ENCODE measurements around the gene RELN.
"Not testable (repeated sequence)": the region's sequence is repeated elsewhere in the genome, so short reads cannot be mapped to it uniquely, and the experiment has no call there.

The RELN gene

DNA sequence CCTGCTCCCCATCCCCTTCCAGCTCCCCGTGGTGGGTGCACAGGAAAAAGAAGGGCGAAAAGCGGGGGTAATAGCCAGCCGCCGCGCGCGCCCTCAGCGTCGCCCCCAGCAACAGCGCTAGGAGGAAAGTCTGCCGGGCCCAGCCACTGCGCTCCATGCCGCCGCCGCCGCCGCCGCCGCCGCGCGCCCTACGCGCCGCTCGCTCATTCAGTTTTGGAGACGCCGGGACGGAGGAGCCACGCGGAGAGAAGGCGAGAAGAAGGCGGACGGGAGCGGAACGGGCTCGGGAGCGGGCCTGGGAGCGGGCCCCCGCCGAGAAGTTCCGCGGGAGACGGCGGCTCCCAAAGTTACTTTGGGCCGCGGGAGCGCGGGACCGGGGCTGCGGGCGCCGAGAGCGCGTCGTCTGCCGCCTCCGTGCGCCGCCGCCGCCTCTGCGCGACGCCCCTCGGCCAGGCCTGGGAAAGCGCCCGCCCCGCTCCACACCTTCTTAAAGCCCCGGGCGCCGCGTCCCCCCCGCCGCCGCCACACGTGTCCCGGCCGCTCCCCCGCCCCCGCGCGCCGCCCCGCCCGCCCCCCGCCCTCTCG is at the start of gene RELN:
Gene RELN (minus strand): TSS at position 459 of the 585 bp plus-strand sequence. CDS start 302 bp downstream, at position 157.
- DNase-seq (ENCODE audit: low spot score), result no peak

GRCh38 chr7:104038136-104038535 is 48.7 kb upstream of the RELN start:
- no peak for DNase-seq (ENCODE audit: low spot score)

DNA sequence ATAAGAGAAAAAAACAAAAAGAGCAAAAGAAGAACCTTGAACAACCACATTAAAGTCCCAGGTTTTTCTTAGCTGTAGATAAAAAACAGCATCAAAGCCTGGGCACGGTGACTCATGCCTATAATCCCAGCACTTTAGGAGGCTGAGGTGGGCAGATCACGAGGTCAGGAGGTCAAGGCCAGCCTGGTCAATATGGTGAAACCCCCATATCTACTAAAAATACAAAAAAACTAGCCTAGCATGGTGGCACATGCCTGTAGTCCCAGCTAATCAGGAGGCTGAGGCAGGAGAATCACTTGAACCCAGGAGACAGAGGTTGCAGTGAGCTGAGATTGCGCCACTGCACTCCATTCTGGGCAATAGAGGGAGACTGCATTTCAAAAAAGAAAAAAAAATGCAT is 47.4 kb upstream of the RELN start:
- not testable (repeated sequence) for DNase-seq (ENCODE audit: low spot score)

- no peak for DNase-seq (ENCODE audit: low spot score)
Observed at GRCh38 chr7:104035351-104035750, 45.9 kb upstream of the RELN start.

GRCh38 chr7:104034679-104035078 is 45.2 kb upstream of the RELN start:
- no peak for DNase-seq (ENCODE audit: low spot score)

- no peak for DNase-seq (ENCODE audit: low spot score)
Observed at GRCh38 chr7:104033837-104034236, 44.4 kb upstream of the RELN start.

- no peak for DNase-seq (ENCODE audit: low spot score)
Observed at GRCh38 chr7:104032486-104032885, 43.0 kb upstream of the RELN start.

DNA sequence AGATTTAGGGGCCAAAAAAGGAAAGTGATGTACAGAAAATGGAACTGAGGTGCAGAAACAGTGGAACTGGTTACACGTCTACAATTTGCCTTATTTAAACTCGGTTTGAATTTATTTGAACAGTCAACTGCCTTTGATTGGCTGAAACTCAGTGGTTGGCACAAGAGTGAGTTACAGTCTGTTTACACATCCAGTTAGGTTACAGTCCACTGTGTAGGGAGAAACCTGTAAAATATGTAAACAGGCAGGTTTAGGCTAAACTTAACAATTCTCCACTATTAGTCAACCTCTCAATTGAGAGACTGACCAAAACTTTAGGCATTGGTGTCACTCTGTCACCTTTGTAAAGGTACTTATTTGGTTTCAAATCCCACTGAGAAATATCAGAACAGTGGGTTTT is 40.3 kb upstream of the RELN start:
- no peak for DNase-seq (ENCODE audit: low spot score)

GRCh38 chr7:104024632-104025031 is 35.2 kb upstream of the RELN start:
- DNase-seq (ENCODE audit: low spot score), result no peak

DNA sequence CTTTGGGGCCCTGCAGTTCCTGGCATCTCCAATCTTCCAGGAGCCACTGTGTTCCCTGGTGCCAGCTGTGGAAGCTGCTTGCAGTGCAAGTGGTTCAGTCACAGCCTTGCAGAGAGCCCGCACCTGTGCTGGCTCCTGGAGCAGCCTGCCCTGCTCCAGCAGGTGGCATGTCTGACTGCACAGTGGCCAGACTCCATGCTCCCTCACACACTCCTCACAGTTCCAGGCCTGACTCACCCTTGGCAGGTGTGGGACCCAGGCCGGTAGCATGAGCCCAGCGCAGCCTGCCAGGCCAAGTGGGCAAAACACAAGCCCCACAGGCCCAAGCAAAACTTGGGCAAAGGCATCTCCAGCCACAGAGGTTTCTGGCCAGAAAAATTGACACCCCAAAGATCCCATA is 33.6 kb upstream of the RELN start:
- no peak for DNase-seq (ENCODE audit: low spot score)

DNA sequence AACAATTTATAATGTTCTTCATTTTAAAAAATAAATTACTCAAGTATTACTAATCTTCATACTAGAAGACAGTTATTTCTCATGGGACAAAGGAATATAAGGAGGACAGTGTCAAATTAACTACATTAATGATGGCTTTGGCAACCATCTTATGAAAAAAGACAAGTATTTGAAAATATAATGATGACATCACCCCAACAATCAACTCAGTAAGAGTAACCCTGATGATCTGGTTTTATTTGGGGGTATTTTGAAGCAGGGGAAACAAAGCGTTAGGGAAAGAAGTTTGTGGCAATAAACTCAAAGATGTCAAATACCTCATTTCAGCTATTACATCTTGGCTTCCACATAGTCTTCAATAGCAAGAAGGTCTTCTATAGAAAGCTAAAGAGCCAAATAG is 29.0 kb upstream of the RELN start:
- DNase-seq (ENCODE audit: low spot score), result no peak

DNA sequence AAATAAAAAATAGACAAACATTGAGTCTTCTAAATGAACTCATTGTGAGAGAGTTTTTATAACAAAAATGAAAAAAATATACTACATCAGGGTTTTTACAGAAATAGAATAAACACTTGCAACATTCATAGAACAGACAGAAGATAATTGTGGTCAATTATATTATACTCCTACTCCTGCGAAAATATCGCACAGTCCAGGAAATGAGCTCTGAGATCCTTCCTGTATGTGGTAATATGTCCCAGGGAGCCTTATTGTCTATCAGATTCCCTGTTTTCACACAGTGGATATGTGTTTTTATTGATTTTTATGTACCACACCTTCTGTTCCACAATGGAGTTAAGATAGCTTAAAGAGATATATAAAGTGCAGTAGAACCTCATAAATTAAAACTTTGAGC is 27.5 kb upstream of the RELN start:
- no peak for DNase-seq (ENCODE audit: low spot score)

- DNase-seq (ENCODE audit: low spot score), result no peak
Observed at GRCh38 chr7:104012835-104013234, 23.4 kb upstream of the RELN start.

DNA sequence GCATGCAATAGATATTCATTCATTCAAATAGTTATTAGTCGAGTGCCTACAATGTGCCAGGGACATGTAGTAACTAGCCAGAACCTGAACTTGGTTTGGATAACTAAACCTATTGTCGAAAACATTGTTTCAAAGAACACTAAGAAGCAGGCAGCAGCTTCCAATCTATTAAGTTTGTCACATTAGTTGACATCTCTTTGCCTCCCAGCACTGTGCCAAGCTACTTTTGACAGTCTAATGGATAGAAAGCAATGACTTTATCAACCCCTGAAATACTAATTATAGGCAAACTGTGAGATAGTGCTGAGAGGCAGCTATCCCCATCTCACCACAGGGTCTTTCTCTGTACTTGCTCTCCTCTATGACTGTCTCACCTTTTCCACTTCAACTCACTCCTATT is 22.4 kb upstream of the RELN start:
- no peak for DNase-seq (ENCODE audit: low spot score)

GRCh38 chr7:104010052-104010909 is 20.8 kb upstream of the RELN start:
- DNase-seq (ENCODE audit: low spot score), result no peak

GRCh38 chr7:104008107-104008506 is 18.6 kb upstream of the RELN start:
- DNase-seq (ENCODE audit: low spot score), result no peak

GRCh38 chr7:104007614-104008013 is 18.2 kb upstream of the RELN start:
- DNase-seq (ENCODE audit: low spot score), result no peak

- DNase-seq (ENCODE audit: low spot score), result no peak
Observed at GRCh38 chr7:104005197-104005596, 15.7 kb upstream of the RELN start.

DNA sequence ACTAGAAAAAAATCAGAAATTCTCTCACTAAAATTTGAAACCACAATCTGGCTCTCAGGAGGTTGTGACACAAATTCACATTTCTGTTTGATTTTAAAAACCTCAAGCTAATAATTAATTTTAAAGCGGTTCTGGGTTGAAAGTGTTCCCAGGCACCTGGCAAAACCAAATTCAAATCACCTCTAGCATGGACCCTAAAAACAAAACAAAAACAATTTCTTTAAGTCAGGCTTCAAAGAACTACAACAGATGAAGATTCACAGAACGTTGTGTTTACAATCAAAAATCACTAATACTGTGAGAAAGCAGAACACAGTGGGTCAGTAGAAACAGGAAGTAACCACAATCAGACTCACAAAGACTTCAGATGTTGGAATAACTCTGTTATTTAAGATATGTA is 7.2 kb upstream of the RELN start:
- no peak for DNase-seq (ENCODE audit: low spot score)

DNA sequence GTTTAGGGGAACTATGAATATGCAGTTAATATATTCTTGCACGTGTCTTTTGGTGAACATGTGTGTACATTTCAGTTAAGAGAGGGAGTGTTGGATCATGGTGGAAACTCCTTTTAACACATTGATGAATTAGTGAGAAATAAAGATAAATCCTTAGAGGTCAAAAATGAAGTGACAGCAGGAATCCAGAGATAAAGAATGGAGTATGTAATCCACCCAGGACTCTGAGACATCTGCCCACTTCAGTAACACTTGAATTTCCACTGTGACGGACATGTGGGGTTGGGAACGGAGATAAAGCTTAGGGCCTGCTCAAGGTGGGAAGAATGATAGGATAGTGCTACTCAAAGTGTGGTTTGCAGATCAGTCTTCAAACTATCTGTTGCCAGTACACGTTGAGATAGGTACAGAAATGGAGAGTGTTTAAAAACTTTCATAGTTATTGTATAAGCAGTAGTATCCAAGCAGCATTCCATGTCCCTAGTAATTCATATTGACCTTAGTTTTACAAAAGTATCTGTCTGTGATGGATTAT is 6.6 kb upstream of the RELN start:
- DNase-seq (ENCODE audit: low spot score), result no peak

DNA sequence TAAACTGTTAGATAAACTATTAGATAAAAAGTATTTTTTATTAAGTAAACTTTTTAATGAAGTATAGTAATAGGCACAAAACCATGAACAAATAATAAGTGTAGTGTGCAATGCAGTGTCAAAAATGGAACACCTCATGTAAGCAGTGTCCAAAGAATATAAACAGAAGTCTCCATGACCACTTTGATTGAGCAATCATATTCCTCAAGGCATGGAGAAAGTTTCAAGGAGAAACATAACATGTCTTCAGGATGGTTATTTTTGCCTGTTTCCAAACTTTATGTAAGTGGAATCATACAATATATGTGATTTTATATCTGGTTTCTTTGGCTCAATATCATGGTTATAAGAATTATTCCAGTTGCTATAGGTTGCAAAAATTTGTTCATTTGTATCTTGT is 6.1 kb upstream of the RELN start:
- no peak for DNase-seq (ENCODE audit: low spot score)

GRCh38 chr7:103993551-103993950 is 4.1 kb upstream of the RELN start:
- DNase-seq (ENCODE audit: low spot score), result no peak

DNA sequence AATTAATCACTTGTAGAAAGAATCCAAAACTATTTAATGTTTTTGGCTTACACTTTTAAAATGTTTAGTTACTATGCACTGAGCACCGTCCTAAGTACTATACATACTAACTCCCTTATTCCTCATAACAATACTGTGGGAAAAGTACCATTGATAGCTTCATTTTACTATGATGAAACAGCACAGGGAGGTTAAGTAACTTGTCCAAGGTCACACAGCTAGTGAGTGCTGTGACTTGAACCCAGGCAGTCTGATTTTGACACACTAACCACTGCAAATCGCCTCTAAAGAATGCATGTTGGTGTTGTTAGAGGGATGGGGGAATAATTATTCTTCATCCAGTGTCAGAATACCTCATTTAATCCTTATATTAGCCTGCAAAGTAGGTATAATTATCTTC is 1.9 kb upstream of the RELN start:
- DNase-seq (ENCODE audit: low spot score), result no peak

DNA sequence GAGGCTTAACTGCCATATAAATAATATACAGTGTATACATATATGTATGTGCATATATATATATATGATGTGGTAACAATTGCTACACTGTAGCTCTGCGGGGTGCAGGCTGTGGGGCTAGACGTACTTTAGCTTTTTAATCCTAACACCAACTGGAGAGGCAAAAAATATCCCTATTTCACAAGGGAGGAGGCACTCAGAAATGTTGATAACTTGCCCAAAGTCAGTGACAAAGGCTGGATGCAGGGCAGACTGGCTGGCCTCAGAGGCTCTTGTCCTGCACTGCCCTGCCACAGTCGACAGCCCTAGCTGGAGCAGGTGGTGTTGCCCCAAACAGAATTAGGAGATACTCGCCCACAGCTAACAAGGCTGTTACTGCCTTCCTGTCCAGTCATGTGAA is 1.5 kb upstream of the RELN start:
- DNase-seq (ENCODE audit: low spot score), result no peak
